ENCODE results near the gene FLVCR2.

GRCh38 chr14:75650253-75651058 lies 72.0 kb downstream of the FLVCR2 start:
- TF ChIP-seq CTCF (IDR thresholded peaks at IDR 0.05; ENCODE audit: low read depth, low read length, poor library complexity, severe bottlenecking) (no peak), EZH2phosphoT487 (IDR thresholded peaks at IDR 0.05; ENCODE audit: borderline replicate concordance, low read length) (no peak)

Data from DOHH2 (cell line).